ENCODE measurements around the gene ZBED1.

DNA sequence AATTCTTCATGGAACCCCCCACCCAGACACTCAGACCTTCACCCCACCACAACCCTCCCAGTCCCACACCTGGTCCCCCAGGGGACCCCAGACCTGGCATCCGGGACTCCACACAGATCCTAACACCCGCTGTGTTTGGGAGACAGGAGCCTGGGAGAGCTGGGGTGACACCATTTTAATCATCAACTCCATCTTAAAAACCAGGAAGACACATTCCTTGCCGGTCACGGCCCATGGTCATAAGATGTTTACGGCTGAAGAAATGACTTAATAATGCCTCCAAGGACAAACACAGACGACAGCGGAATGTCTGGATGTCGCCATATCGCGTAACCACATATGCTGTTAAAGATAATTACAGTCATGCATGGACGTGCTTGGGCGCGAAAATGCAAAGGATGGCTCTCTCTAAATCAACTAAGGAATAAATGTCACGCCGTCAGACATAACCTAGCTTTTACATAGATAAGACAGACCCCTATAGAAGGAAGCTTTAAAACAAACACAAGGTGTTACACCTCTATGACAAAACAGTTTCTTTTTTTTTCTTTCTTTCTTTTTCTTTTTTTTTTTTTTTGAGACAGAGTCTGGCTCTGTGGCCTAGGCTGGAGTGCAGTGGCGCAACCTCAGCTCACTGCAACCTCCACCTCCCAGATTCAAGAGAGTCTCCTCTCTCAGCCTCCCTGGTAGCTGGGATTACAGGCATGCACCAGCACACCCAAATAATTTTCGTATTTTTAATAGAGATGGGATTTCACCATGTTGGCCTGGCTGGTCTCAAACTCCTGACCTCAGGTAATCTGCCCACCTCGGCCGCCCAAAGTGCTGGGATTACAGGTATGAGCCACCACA, 2.1 kb upstream of the ZBED1 start:
- TF ChIP-seq, protein P1, sequence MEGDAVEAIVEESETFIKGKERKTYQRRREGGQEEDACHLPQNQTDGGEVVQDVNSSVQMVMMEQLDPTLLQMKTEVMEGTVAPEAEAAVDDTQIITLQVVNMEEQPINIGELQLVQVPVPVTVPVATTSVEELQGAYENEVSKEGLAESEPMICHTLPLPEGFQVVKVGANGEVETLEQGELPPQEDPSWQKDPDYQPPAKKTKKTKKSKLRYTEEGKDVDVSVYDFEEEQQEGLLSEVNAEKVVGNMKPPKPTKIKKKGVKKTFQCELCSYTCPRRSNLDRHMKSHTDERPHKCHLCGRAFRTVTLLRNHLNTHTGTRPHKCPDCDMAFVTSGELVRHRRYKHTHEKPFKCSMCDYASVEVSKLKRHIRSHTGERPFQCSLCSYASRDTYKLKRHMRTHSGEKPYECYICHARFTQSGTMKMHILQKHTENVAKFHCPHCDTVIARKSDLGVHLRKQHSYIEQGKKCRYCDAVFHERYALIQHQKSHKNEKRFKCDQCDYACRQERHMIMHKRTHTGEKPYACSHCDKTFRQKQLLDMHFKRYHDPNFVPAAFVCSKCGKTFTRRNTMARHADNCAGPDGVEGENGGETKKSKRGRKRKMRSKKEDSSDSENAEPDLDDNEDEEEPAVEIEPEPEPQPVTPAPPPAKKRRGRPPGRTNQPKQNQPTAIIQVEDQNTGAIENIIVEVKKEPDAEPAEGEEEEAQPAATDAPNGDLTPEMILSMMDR (IDR thresholded peaks at IDR 0.05; ENCODE audit: insufficient read depth, low read length): no peak
- TF ChIP-seq POLR2AphosphoS5 (IDR thresholded peaks at IDR 0.05; ENCODE audit: low read depth) (no peak), GABPA (IDR thresholded peaks at IDR 0.05; ENCODE audit: low read depth) (no peak), SPI1 (IDR thresholded peaks at IDR 0.05; ENCODE audit: borderline replicate concordance, low read depth) (no peak)
